Mesothelial cell of epicardium (in vitro differentiated cells): ENCODE measurements around the gene NRF1. TPM values are rescaled to one million over a fixed set of nuclear protein-coding genes. Genes with fewer than 3 reads are reported as not detected.
"Not testable (repeated sequence)": the region's sequence is repeated elsewhere in the genome, so short reads cannot be mapped to it uniquely, and the experiment has no call there.

Experiments used
- DNase-seq, 2 experiments: peaks; one replicate each; pipeline ENCODE4 v3.0.0; 2021; ENCODE audit warnings: low spot score in 2 of 2; ENCODE audit not compliant: unreplicated experiment in 2 of 2
- H3K27ac Mint-ChIP-seq: 2 replicates; pipeline ENCODE4 v1.8.0; 2021; ENCODE audit warnings: mixed read lengths
- H3K27me3 Mint-ChIP-seq: 2 replicates; pipeline ENCODE4 v1.8.0; 2021; ENCODE audit warnings: low read depth, mixed read lengths
- H3K36me3 Mint-ChIP-seq: 2 replicates; pipeline ENCODE4 v1.8.0; 2021; ENCODE audit warnings: mixed read lengths
- H3K4me1 Mint-ChIP-seq: 2 replicates; pipeline ENCODE4 v1.8.0; 2021; ENCODE audit warnings: mixed read lengths
- H3K4me3 Mint-ChIP-seq: 2 replicates; pipeline ENCODE4 v1.8.0; 2021; ENCODE audit warnings: mild to moderate bottlenecking, moderate library complexity, mixed read lengths
- H3K9me3 Mint-ChIP-seq: 2 replicates; pipeline ENCODE4 v1.8.0; 2021; ENCODE audit warnings: mixed read lengths
- CTCF ChIP-seq: fragments of 200-600 bp; sonication (generic); IDR thresholded peaks from one replicate; pipeline ENCODE4 v1.5.0; 2021; ENCODE audit warnings: antibody characterized with exemption; ENCODE audit not compliant: unreplicated experiment
- total RNA-seq: library from RNA; stranded (reverse); gene quantifications from 3 replicates; pipeline ENCODE4 v1.2.1, GENCODE V29; 2021

The NRF1 gene
- total RNA-seq, 1 donor from 2014 or later = 26.3 TPM

- no peak for DNase-seq
- Mint-ChIP-seq H3K4me3 (no peak overlapping the region), H3K36me3 (peaks cover 10% of the 10 kb centered on the region), H3K27ac (no peak overlapping the region), H3K9me3 (peaks cover 44% of the 10 kb centered on the region), H3K4me1 (no peaks in the 10 kb centered on the region), H3K27me3 (no peaks in the 10 kb centered on the region)
- TF ChIP-seq CTCF = no peak
These were observed 23.3 kb upstream of the NRF1 start for GRCh38 chr7:129588268-129588667.

- H3K27ac Mint-ChIP-seq = no peak overlapping the region
- H3K4me1 Mint-ChIP-seq = no peaks in the 10 kb centered on the region
These were observed 19.7 kb upstream of the NRF1 start for GRCh38 chr7:129591868-129592267.

GRCh38 chr7:129596386-129596785 lies 15.1 kb upstream of the NRF1 start:
- not testable (repeated sequence) for H3K27ac Mint-ChIP-seq, H3K4me1 Mint-ChIP-seq, H3K9me3 Mint-ChIP-seq, H3K36me3 Mint-ChIP-seq, H3K4me3 Mint-ChIP-seq, DNase-seq, H3K27me3 Mint-ChIP-seq

More at GRCh38 chr7:129591868-129592267, 19.7 kb upstream of the NRF1 start:
- Mint-ChIP-seq H3K36me3 (peaks cover 7% of the 10 kb centered on the region), H3K4me3 (no peak overlapping the region), H3K27me3 (no peaks in the 10 kb centered on the region), H3K9me3 (peaks cover 20% of the 10 kb centered on the region)
- TF ChIP-seq CTCF = no peak
- no peak for DNase-seq

GRCh38 chr7:129597672-129598071 lies 13.8 kb upstream of the NRF1 start:
- TF ChIP-seq CTCF = no peak
- DNase-seq = no peak
- H3K36me3 Mint-ChIP-seq = peaks cover 1% of the 10 kb centered on the region
- no peak overlapping the region for H3K4me3 Mint-ChIP-seq
- no peaks in the 10 kb centered on the region for H3K9me3 Mint-ChIP-seq
- H3K27me3 Mint-ChIP-seq = no peaks in the 10 kb centered on the region
- H3K27ac Mint-ChIP-seq = no peak overlapping the region
- H3K4me1 Mint-ChIP-seq = no peaks in the 10 kb centered on the region

- Mint-ChIP-seq H3K27ac (no peak overlapping the region), H3K4me1 (no peaks in the 10 kb centered on the region), H3K4me3 (no peak overlapping the region), H3K27me3 (no peaks in the 10 kb centered on the region), H3K36me3 (peaks cover 1% of the 10 kb centered on the region), H3K9me3 (no peaks in the 10 kb centered on the region)
- no peak for TF ChIP-seq CTCF
- no peak for DNase-seq
These were observed 12.3 kb upstream of the NRF1 start for GRCh38 chr7:129599174-129599573.

- H3K4me3 Mint-ChIP-seq, DNase-seq, H3K4me1 Mint-ChIP-seq, H3K27me3 Mint-ChIP-seq, H3K9me3 Mint-ChIP-seq, H3K27ac Mint-ChIP-seq: not testable (repeated sequence)
- H3K36me3 Mint-ChIP-seq = peaks cover 12% of the 10 kb centered on the region
These were observed 7.9 kb upstream of the NRF1 start for GRCh38 chr7:129603594-129603993.

- not testable (repeated sequence) for H3K4me3 Mint-ChIP-seq, H3K9me3 Mint-ChIP-seq, H3K27ac Mint-ChIP-seq, H3K4me1 Mint-ChIP-seq, DNase-seq, H3K27me3 Mint-ChIP-seq
- peaks cover 12% of the 10 kb centered on the region for H3K36me3 Mint-ChIP-seq
These were observed 7.5 kb upstream of the NRF1 start for GRCh38 chr7:129604021-129604420.
